H1 (cell line): ENCODE data around the gene SERPING1. TPM values are rescaled to one million over a fixed set of nuclear protein-coding genes. Genes with fewer than 3 reads are reported as not detected.

ENCODE experiments used
- CREB1 ChIP-seq: IDR thresholded peaks from 2 replicates; pipeline ENCODE4 v1.6.1; 2012; ENCODE audit warnings: inconsistent platforms
- POLR2AphosphoS5 ChIP-seq: IDR thresholded peaks from 2 replicates; pipeline ENCODE4 v1.6.1; 2011; ENCODE audit warnings: low read depth, low read length
- polyA plus RNA-seq, 7 experiments: library from polyadenylated mRNA; depleted of rRNA in 3 of 7; stranded (reverse) in 5 of 7; unstranded in 2 of 7; fragments of >200 nt in 5 of 7; fragments of 200-250 nt in 2 of 7; gene quantifications; 1 replicate in 5 of 7; 2 replicates in 1 of 7; 4 replicates in 1 of 7; pipeline versions ENCODE4 v1.2.1 to v1.2.3, GENCODE V29; 2011 to 2013; ENCODE audit warnings: missing spikeins in 2 of 7, mixed read lengths in 2 of 7
- total RNA-seq: library from RNA; stranded (reverse); fragmentation: NEBNext Ultra II Directional; extraction: Animal tissue kit (Norgen Biotek cat#: 25700); gene quantifications from 2 replicates; pipeline ENCODE4 v1.2.1, GENCODE V29; 2021

The SERPING1 gene
- total and polyA plus RNA-seq, 2 of the 8 experiments (the other 6 are each of a cell fraction or from before 2014, with no cell fraction given), result 50.9 to 54.8 TPM

GRCh38 chr11:57649826-57650738 lies 52.6 kb downstream of the SERPING1 start, which contains the start of gene YPEL4 (continued):
- TF ChIP-seq CREB1 (peak; percentile 82), POLR2AphosphoS5 (peak; percentile 95)
